ENCODE measurements around the gene RMND5B.

DNA sequence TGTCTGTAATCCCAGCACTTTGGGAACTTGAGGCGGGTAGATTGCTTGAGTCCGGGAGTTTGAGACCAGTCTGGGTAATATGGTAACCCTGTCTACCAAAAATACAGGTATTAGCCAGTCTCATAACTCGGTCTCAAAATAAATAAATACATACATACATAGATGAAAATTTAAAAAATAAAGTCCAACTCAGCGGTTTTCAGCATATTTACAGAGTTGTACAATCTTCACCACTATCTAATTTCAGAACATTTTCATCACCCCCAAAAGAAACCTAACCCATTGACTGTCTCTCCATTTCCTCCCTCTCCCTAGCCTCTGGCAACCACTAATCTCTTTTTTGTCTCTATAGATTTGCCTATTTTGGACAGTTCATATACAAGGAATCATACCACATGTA is 10.7 kb downstream of the RMND5B start:
- TF ChIP-seq, protein P1, sequence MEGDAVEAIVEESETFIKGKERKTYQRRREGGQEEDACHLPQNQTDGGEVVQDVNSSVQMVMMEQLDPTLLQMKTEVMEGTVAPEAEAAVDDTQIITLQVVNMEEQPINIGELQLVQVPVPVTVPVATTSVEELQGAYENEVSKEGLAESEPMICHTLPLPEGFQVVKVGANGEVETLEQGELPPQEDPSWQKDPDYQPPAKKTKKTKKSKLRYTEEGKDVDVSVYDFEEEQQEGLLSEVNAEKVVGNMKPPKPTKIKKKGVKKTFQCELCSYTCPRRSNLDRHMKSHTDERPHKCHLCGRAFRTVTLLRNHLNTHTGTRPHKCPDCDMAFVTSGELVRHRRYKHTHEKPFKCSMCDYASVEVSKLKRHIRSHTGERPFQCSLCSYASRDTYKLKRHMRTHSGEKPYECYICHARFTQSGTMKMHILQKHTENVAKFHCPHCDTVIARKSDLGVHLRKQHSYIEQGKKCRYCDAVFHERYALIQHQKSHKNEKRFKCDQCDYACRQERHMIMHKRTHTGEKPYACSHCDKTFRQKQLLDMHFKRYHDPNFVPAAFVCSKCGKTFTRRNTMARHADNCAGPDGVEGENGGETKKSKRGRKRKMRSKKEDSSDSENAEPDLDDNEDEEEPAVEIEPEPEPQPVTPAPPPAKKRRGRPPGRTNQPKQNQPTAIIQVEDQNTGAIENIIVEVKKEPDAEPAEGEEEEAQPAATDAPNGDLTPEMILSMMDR (IDR thresholded peaks at IDR 0.05; ENCODE audit: low read depth, low read length, poor library complexity, severe bottlenecking): no peak
- TF ChIP-seq EZH2phosphoT487 (IDR thresholded peaks at IDR 0.05; ENCODE audit: borderline replicate concordance, low read length): no peak

Measured in DOHH2 (cell line).